Fibroblast of skin of right biceps (primary cell): ENCODE data around the gene ZNF536.
"Not testable (repeated sequence)": the region's sequence is repeated elsewhere in the genome, so short reads cannot be mapped to it uniquely, and the experiment has no call there.

Experiments used
- DNase-seq: peaks from one replicate; pipeline ENCODE4 v3.0.0-alpha.2; 2013

ZNF536 gene

GRCh38 chr19:30497034-30497433 lies 124.8 kb downstream of the ZNF536 start:
- no peak for DNase-seq

- not testable (repeated sequence) for DNase-seq
These were observed 125.9 kb downstream of the ZNF536 start for GRCh38 chr19:30498085-30498484.

- DNase-seq: no peak
These were observed 126.5 kb downstream of the ZNF536 start for GRCh38 chr19:30498707-30499106.

GRCh38 chr19:30504272-30504671 lies 132.1 kb downstream of the ZNF536 start:
- no peak for DNase-seq

GRCh38 chr19:30512176-30513081 lies 140.2 kb downstream of the ZNF536 start:
- peak; percentile 75 for DNase-seq

GRCh38 chr19:30513082-30513411 lies 140.9 kb downstream of the ZNF536 start:
- DNase-seq: no peak

GRCh38 chr19:30516111-30516510 lies 143.9 kb downstream of the ZNF536 start:
- no peak for DNase-seq

GRCh38 chr19:30516531-30516930 lies 144.3 kb downstream of the ZNF536 start:
- DNase-seq: peak; percentile 79

- DNase-seq: no peak
These were observed 146.9 kb downstream of the ZNF536 start for GRCh38 chr19:30518965-30519606.

- DNase-seq: no peak
These were observed 147.5 kb downstream of the ZNF536 start for GRCh38 chr19:30519607-30520205.

- no peak for DNase-seq
These were observed 148.7 kb downstream of the ZNF536 start for GRCh38 chr19:30520735-30521479.

GRCh38 chr19:30521937-30522336 lies 149.8 kb downstream of the ZNF536 start:
- no peak for DNase-seq

GRCh38 chr19:30522341-30522740 lies 150.2 kb downstream of the ZNF536 start:
- DNase-seq: no peak

- DNase-seq: no peak
These were observed 151.6 kb downstream of the ZNF536 start for GRCh38 chr19:30523791-30524190.

GRCh38 chr19:30525383-30525782 lies 153.2 kb downstream of the ZNF536 start:
- no peak for DNase-seq

- DNase-seq: no peak
These were observed 156.7 kb downstream of the ZNF536 start for GRCh38 chr19:30528919-30529318.

GRCh38 chr19:30529876-30530275 lies 157.7 kb downstream of the ZNF536 start:
- DNase-seq: no peak

- no peak for DNase-seq
These were observed 158.6 kb downstream of the ZNF536 start for GRCh38 chr19:30530751-30531150.

GRCh38 chr19:30535011-30535410 lies 162.8 kb downstream of the ZNF536 start:
- DNase-seq: peak; percentile 39

GRCh38 chr19:30536975-30537374 lies 164.8 kb downstream of the ZNF536 start:
- no peak for DNase-seq

GRCh38 chr19:30539315-30539714 lies 167.1 kb downstream of the ZNF536 start:
- no peak for DNase-seq

- no peak for DNase-seq
These were observed 167.8 kb downstream of the ZNF536 start for GRCh38 chr19:30539981-30540380.

GRCh38 chr19:30540761-30541160 lies 168.6 kb downstream of the ZNF536 start:
- DNase-seq: no peak
